SU-DHL-6 (cell line): ENCODE measurements around the gene CHORDC1.

Experiments
- CTCF ChIP-seq: fragments of 200-600 bp; sonication (generic); IDR thresholded peaks from one replicate; pipeline ENCODE4 v1.5.1; 2017; ENCODE audit warnings: antibody characterized with exemption, mild to moderate bottlenecking, low read length, moderate library complexity; ENCODE audit not compliant: insufficient read depth, poor library complexity, severe bottlenecking
- EZH2phosphoT487 ChIP-seq: fragments of 200-600 bp; sonication (generic), shearing (Covaris generic); conservative IDR thresholded peaks from 2 replicates; pipeline ENCODE4 v1.6.1; 2018; ENCODE audit warnings: mild to moderate bottlenecking, antibody characterized with exemption, low read length, moderate library complexity, mixed read lengths

GRCh38 chr11:90257158-90257525 lies 34.3 kb upstream of the CHORDC1 start:
- TF ChIP-seq CTCF (no peak), EZH2phosphoT487 (no peak)
